Mesenchymal stem cell (in vitro differentiated cells and primary cell): Measurements from ENCODE around the gene POLN.

Source experiments
- DNase-seq: peaks from one replicate; pipeline ENCODE4 v3.0.0-alpha.2; 2013
- H2AFZ ChIP-seq: one replicate; pipeline ENCODE4 v1.6.1; 2013; ENCODE audit warnings: low read depth, mild to moderate bottlenecking, control low read depth, inconsistent platforms, low read length, moderate library complexity
- H2AK5ac ChIP-seq: 2 replicates; pipeline ENCODE4 v1.6.1; 2013; ENCODE audit warnings: low read length, moderate library complexity, mild to moderate bottlenecking, inconsistent platforms; ENCODE audit not compliant: severe bottlenecking
- H2BK120ac ChIP-seq: one replicate; pipeline ENCODE4 v1.6.1; 2013; ENCODE audit warnings: low read depth, mild to moderate bottlenecking, inconsistent platforms, low read length, moderate library complexity
- H2BK12ac ChIP-seq, 2 experiments: one replicate each; pipeline ENCODE4 v1.6.1; 2013; ENCODE audit warnings: inconsistent platforms in 2 of 2, low read length in 2 of 2, mild to moderate bottlenecking in 2 of 2, moderate library complexity in 2 of 2, control low read depth in 1 of 2
- H2BK15ac ChIP-seq: one replicate; pipeline ENCODE4 v1.6.1; 2013; ENCODE audit warnings: mild to moderate bottlenecking, low read depth, inconsistent platforms; ENCODE audit not compliant: poor library complexity, severe bottlenecking
- H2BK5ac ChIP-seq: 2 replicates; pipeline ENCODE4 v1.6.1; 2013; ENCODE audit warnings: low read depth, mild to moderate bottlenecking, low read length, control low read depth, inconsistent platforms; ENCODE audit not compliant: poor library complexity, severe bottlenecking
- H3K14ac ChIP-seq, 2 experiments: one replicate each; pipeline ENCODE4 v1.6.1; 2013; ENCODE audit warnings: inconsistent platforms in 2 of 2, low read length in 2 of 2, control low read depth in 1 of 2, mild to moderate bottlenecking in 1 of 2, moderate library complexity in 1 of 2
- H3K18ac ChIP-seq, 2 experiments: one replicate each; pipeline ENCODE4 v1.6.1; 2013; ENCODE audit warnings: inconsistent platforms in 2 of 2, low read length in 2 of 2, control low read depth in 1 of 2, low read depth in 1 of 2, mild to moderate bottlenecking in 1 of 2
- H3K23ac ChIP-seq, 2 experiments: one replicate each; pipeline ENCODE4 v1.6.1; 2013; ENCODE audit warnings: inconsistent platforms in 2 of 2, low read length in 2 of 2, mild to moderate bottlenecking in 2 of 2, moderate library complexity in 2 of 2, control low read depth in 1 of 2
- H3K27ac ChIP-seq: 2 replicates; pipeline ENCODE4 v1.5.1; 2013; ENCODE audit warnings: mild to moderate bottlenecking, moderate library complexity, low read length, control low read depth, inconsistent platforms; ENCODE audit not compliant: poor library complexity, severe bottlenecking
- H3K27me3 ChIP-seq, 2 experiments: 2 replicates each; pipeline versions ENCODE4 v1.6.1 to v1.7.0; 2013; ENCODE audit warnings: low read length in 2 of 2, mild to moderate bottlenecking in 2 of 2, moderate library complexity in 2 of 2, control low read depth in 1 of 2, inconsistent platforms in 1 of 2; ENCODE audit not compliant: control insufficient read depth in 1 of 2, insufficient read depth in 1 of 2
- H3K36me3 ChIP-seq, 2 experiments: 2 replicates each; pipeline versions ENCODE4 v1.6.1 to v1.7.0; 2013; ENCODE audit warnings: low read length in 2 of 2, control low read depth in 1 of 2, inconsistent platforms in 1 of 2, low read depth in 1 of 2, mild to moderate bottlenecking in 1 of 2; ENCODE audit not compliant: insufficient read depth in 2 of 2, control insufficient read depth in 1 of 2
- H3K4ac ChIP-seq, 2 experiments: one replicate each; pipeline ENCODE4 v1.6.1; 2013; ENCODE audit warnings: inconsistent platforms in 2 of 2, low read length in 2 of 2, mild to moderate bottlenecking in 2 of 2, moderate library complexity in 2 of 2, control low read depth in 1 of 2, low read depth in 1 of 2
- H3K4me1 ChIP-seq: 2 replicates; pipeline ENCODE4 v1.6.1; 2013; ENCODE audit warnings: low read depth, low read length, control low read depth; ENCODE audit not compliant: control insufficient read depth, insufficient read depth
- H3K4me2 ChIP-seq: 2 replicates; pipeline ENCODE4 v1.6.1; 2013; ENCODE audit warnings: low read length, mild to moderate bottlenecking, inconsistent platforms; ENCODE audit not compliant: poor library complexity, severe bottlenecking
- H3K4me3 ChIP-seq, 2 experiments: 2 replicates each; pipeline versions ENCODE4 v1.5.1 to v1.7.0; 2013; ENCODE audit warnings: low read length in 2 of 2, mild to moderate bottlenecking in 2 of 2, control low read depth in 1 of 2, low read depth in 1 of 2; ENCODE audit not compliant: insufficient read depth in 1 of 2
- H3K79me1 ChIP-seq: replicated peaks from 2 replicates; pipeline ENCODE4 v1.6.1; 2013; ENCODE audit warnings: mild to moderate bottlenecking, control low read depth, low read length, inconsistent platforms; ENCODE audit not compliant: poor library complexity, severe bottlenecking
- H3K9ac ChIP-seq: 2 replicates; pipeline ENCODE4 v1.7.0; 2013; ENCODE audit warnings: mild to moderate bottlenecking, low read length, moderate library complexity
- H3K9me3 ChIP-seq: 2 replicates; pipeline ENCODE4 v1.7.0; 2013; ENCODE audit warnings: mild to moderate bottlenecking, low read length; ENCODE audit not compliant: control insufficient read depth
- H4K8ac ChIP-seq: one replicate; pipeline ENCODE4 v1.6.1; 2013; ENCODE audit warnings: inconsistent platforms, mild to moderate bottlenecking, low read length, moderate library complexity
- H4K91ac ChIP-seq: one replicate; pipeline ENCODE4 v1.6.1; 2013; ENCODE audit warnings: mild to moderate bottlenecking, low read length, inconsistent platforms
- WGBS: methylation state at CpG from one replicate; pipeline ENCODE4 v1.1.7; 2013; ENCODE audit warnings: mixed read lengths; 5-methylcytosine and 5-hydroxymethylcytosine counted together

The POLN gene

GRCh38 chr4:2101346-2102044 lies 140.4 kb downstream of the POLN start:
- 83% methylated on average over 7 of the region's 7 CpGs for WGBS
- peak overlapping the region in 1 of 2 experiments; percentile 21 for H3K14ac ChIP-seq
- H3K27ac ChIP-seq: no peak overlapping the region

GRCh38 chr4:2096073-2096609 lies 145.8 kb downstream of the POLN start:
- no peak for DNase-seq
- Histone ChIP-seq H3K4me2 (no peak overlapping the region), H2BK120ac (no peak overlapping the region), H4K8ac (no peak overlapping the region), H2AK5ac (peak overlapping the region; percentile 8), H3K18ac (no peak overlapping the region), H3K27ac (peak overlapping the region; percentile 60), H3K36me3 (peaks cover 0 to 6% of the 10 kb centered on the region in 2 experiments), H3K4me3 (no peak overlapping the region), H3K79me1 (no peaks in the 10 kb centered on the region), H2BK15ac (no peak overlapping the region), H3K27me3 (no peaks in the 10 kb centered on the region), H3K14ac (peak overlapping the region in 1 of 2 experiments; percentile 2), H3K23ac (no peak overlapping the region), H2BK5ac (no peak overlapping the region), H3K4me1 (peaks cover 12% of the 10 kb centered on the region), H2BK12ac (no peak overlapping the region), H2AFZ (no peak overlapping the region), H4K91ac (no peak overlapping the region), H3K9me3 (peaks cover 11% of the 10 kb centered on the region), H3K4ac (no peak overlapping the region), H3K9ac (no peak overlapping the region)
- 79% methylated on average over 5 of the region's 7 CpGs for WGBS

More at GRCh38 chr4:2101346-2102044, 140.4 kb downstream of the POLN start:
- Histone ChIP-seq H2AFZ (no peak overlapping the region), H3K4me1 (peaks cover 10% of the 10 kb centered on the region), H3K9me3 (peaks cover 30% of the 10 kb centered on the region), H2AK5ac (peak overlapping the region; percentile 13), H3K9ac (no peak overlapping the region), H4K8ac (no peak overlapping the region), H3K18ac (no peak overlapping the region), H3K23ac (no peak overlapping the region), H3K27me3 (no peaks in the 10 kb centered on the region), H4K91ac (no peak overlapping the region), H3K79me1 (no peaks in the 10 kb centered on the region), H3K4me3 (peak overlapping the region in 1 of 2 experiments; percentile 22), H3K4me2 (no peak overlapping the region), H2BK120ac (no peak overlapping the region), H2BK5ac (no peak overlapping the region), H2BK15ac (no peak overlapping the region), H2BK12ac (no peak overlapping the region), H3K4ac (no peak overlapping the region), H3K36me3 (no peaks in the 10 kb centered on the region)
- DNase-seq: no peak

- peak overlapping the region; percentile 95 for H2AK5ac ChIP-seq
- no peak overlapping the region for H4K8ac ChIP-seq
- H3K4ac ChIP-seq: no peak overlapping the region
- no peak overlapping the region for H3K9ac ChIP-seq
- no peak for DNase-seq
- no peak overlapping the region for H2BK5ac ChIP-seq
- no peaks in the 10 kb centered on the region for H3K27me3 ChIP-seq
- H3K79me1 ChIP-seq: no peaks in the 10 kb centered on the region
- H3K18ac ChIP-seq: no peak overlapping the region
- peaks cover 0 to 6% of the 10 kb centered on the region in 2 experiments for H3K36me3 ChIP-seq
- no peak overlapping the region for H2BK12ac ChIP-seq
- H2BK120ac ChIP-seq: no peak overlapping the region
- no peak overlapping the region for H3K23ac ChIP-seq
- H2BK15ac ChIP-seq: no peak overlapping the region
- H3K9me3 ChIP-seq: peaks cover 11% of the 10 kb centered on the region
- peak overlapping the region in 1 of 2 experiments; percentile 35 for H3K14ac ChIP-seq
- peak overlapping the region; percentile 57 for H3K27ac ChIP-seq
- no peak overlapping the region for H4K91ac ChIP-seq
- H3K4me3 ChIP-seq: no peak overlapping the region
- WGBS: 93% methylated on average over 15 of the region's 16 CpGs
- H3K4me2 ChIP-seq: no peak overlapping the region
- peaks cover 12% of the 10 kb centered on the region for H3K4me1 ChIP-seq
- H2AFZ ChIP-seq: no peak overlapping the region
Observed at GRCh38 chr4:2095236-2096072, 146.5 kb downstream of the POLN start.

- Histone ChIP-seq H3K27me3 (no peaks in the 10 kb centered on the region), H3K4ac (no peak overlapping the region), H2BK120ac (no peak overlapping the region), H2AK5ac (peak overlapping the region; percentile 2), H3K23ac (no peak overlapping the region), H3K9ac (no peak overlapping the region), H4K8ac (no peak overlapping the region), H3K9me3 (peaks cover 11% of the 10 kb centered on the region), H2BK15ac (no peak overlapping the region), H3K4me2 (no peak overlapping the region), H3K18ac (no peak overlapping the region), H3K4me1 (peaks cover 12% of the 10 kb centered on the region), H2AFZ (no peak overlapping the region), H2BK12ac (no peak overlapping the region), H3K36me3 (peaks cover 0 to 6% of the 10 kb centered on the region in 2 experiments), H2BK5ac (no peak overlapping the region), H3K27ac (no peak overlapping the region), H4K91ac (no peak overlapping the region), H3K14ac (no peak overlapping the region), H3K79me1 (no peaks in the 10 kb centered on the region), H3K4me3 (no peak overlapping the region)
- no peak for DNase-seq
- WGBS: 90% methylated on average over 4 of the region's 4 CpGs
Observed at GRCh38 chr4:2094545-2094944, 147.4 kb downstream of the POLN start.
